ENCODE results near the gene YIF1A.
"Not testable (repeated sequence)": the region's sequence is repeated elsewhere in the genome, so short reads cannot be mapped to it uniquely, and the experiment has no call there.

Gene YIF1A

GRCh38 chr11:66280428-66280827 lies 8.5 kb downstream of the YIF1A start:
- no peak overlapping the region for H3K27ac ChIP-seq
- no peak for TF ChIP-seq CTCF (IDR thresholded peaks at IDR 0.05)
- TF ChIP-seq ZFX (IDR thresholded peaks at IDR 0.05; ENCODE audit: borderline replicate concordance), result no peak

GRCh38 chr11:66279092-66279734 lies 9.7 kb downstream of the YIF1A start:
- TF ChIP-seq ZFX (IDR thresholded peaks at IDR 0.05; ENCODE audit: borderline replicate concordance) (no peak), CTCF (IDR thresholded peaks at IDR 0.05) (no peak)

GRCh38 chr11:66278363-66279091 lies 10.4 kb downstream of the YIF1A start:
- TF ChIP-seq ZFX (IDR thresholded peaks at IDR 0.05; ENCODE audit: borderline replicate concordance) (no peak), CTCF (IDR thresholded peaks at IDR 0.05) (no peak)
- H3K27ac ChIP-seq, result peak overlapping the region; percentile 77

More at GRCh38 chr11:66279092-66279734, 9.7 kb downstream of the YIF1A start:
- H3K27ac ChIP-seq, result 0 out of 2 replicates have a peak overlapping the region, but pooled peaks have one; percentile 77

- no peak for TF ChIP-seq CTCF (IDR thresholded peaks at IDR 0.05)
- no peak for TF ChIP-seq ZFX (IDR thresholded peaks at IDR 0.05; ENCODE audit: borderline replicate concordance)
- peak within 1 kb of the TSS; percentile 77 for H3K27ac ChIP-seq
Measured at GRCh38 chr11:66277471-66278362, 11.2 kb downstream of the YIF1A start, which contains the start of gene CNIH2. Gene CNIH2, plus strand, starts transcription at chr11:66278175. Its CDS starts 282 bp downstream, at chr11:66278457.

GRCh38 chr11:66277064-66277463 lies 11.9 kb downstream of the YIF1A start:
- peak overlapping the region; percentile 77 for H3K27ac ChIP-seq

- not testable (repeated sequence) for H3K27ac ChIP-seq
Measured at GRCh38 chr11:66276619-66277018, 12.3 kb downstream of the YIF1A start.

- no peak overlapping the region for H3K27ac ChIP-seq
- no peak for TF ChIP-seq ZFX (IDR thresholded peaks at IDR 0.05; ENCODE audit: borderline replicate concordance)
- TF ChIP-seq CTCF (IDR thresholded peaks at IDR 0.05), result no peak
Measured at GRCh38 chr11:66275984-66276612, 12.8 kb downstream of the YIF1A start.
